Measurements from ENCODE around the gene SPAG16. TPM values are rescaled to one million over a fixed set of nuclear protein-coding genes. Genes with fewer than 3 reads are reported as not detected.

Gene SPAG16
- total RNA-seq, 1 experiment from 2014 or later = 21.5 TPM

DNA sequence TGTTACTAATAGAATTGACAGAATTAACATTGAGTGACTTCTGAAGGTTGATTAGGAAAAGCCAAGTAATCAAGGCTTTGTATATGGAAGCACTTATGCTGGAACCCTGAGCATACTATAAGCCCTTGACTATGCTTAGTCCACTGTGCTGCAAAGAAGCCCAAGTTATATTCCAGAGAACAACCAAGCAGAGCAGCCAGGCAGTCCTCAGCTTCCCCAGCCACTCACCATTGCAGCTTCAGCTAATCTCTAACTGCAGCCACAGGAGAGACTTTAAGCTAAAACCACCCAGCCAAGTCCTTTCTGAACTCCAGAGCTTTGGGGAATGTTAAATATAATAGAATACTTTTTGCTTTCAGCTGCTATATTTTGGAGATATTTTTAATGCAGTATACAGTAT, 962.2 kb downstream of the SPAG16 start:
- H3K36me3 ChIP-seq (ENCODE audit: control insufficient read depth, insufficient read depth, low read length) = no peaks in the 10 kb centered on the region

DNA sequence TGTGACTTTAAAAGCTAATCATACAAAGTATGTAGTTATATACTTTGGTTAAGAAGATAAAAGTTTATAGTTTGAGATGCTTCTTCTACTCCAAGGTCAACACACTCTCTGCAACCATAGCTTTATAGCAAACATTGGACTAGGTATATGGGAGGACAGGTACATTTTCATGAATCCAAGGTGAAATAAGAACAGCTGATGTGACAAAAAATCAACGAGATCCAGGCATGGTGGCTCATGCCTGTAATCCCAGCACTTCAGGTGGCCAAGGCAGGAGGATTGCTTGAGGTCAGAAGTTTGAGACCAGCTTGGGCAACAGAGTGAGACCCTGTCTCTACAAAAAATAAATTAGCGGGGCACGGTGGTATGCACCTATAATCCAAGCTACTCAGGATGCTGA, 963.3 kb downstream of the SPAG16 start:
- H3K9me3 Mint-ChIP-seq (ENCODE audit: unreplicated experiment) = no peaks in the 10 kb centered on the region
- BruUV-seq (replicated peaks) = no TSS peak
- DNase-seq = no peak
- H3K4me1 Mint-ChIP-seq (ENCODE audit: low read depth, unreplicated experiment) = no peaks in the 10 kb centered on the region
- no peaks in the 10 kb centered on the region for H3K27me3 Mint-ChIP-seq (ENCODE audit: insufficient read depth, unreplicated experiment)
- no peaks in the 10 kb centered on the region for H3K36me3 Mint-ChIP-seq (ENCODE audit: insufficient read depth, unreplicated experiment)
- TF ChIP-seq, protein P1, sequence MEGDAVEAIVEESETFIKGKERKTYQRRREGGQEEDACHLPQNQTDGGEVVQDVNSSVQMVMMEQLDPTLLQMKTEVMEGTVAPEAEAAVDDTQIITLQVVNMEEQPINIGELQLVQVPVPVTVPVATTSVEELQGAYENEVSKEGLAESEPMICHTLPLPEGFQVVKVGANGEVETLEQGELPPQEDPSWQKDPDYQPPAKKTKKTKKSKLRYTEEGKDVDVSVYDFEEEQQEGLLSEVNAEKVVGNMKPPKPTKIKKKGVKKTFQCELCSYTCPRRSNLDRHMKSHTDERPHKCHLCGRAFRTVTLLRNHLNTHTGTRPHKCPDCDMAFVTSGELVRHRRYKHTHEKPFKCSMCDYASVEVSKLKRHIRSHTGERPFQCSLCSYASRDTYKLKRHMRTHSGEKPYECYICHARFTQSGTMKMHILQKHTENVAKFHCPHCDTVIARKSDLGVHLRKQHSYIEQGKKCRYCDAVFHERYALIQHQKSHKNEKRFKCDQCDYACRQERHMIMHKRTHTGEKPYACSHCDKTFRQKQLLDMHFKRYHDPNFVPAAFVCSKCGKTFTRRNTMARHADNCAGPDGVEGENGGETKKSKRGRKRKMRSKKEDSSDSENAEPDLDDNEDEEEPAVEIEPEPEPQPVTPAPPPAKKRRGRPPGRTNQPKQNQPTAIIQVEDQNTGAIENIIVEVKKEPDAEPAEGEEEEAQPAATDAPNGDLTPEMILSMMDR (IDR thresholded peaks at IDR 0.05; ENCODE audit: insufficient read depth in 1 of 2, low read depth in 1 of 2, low read length in 1 of 2, severe bottlenecking in 1 of 2, unreplicated experiment in 1 of 2) = no peak
- Histone ChIP-seq H3K4me1 (no peaks in the 10 kb centered on the region), H3K27me3 (replicated peaks; ENCODE audit: control insufficient read depth, insufficient read depth, low read length) (no peaks in the 10 kb centered on the region), H3K4me3 (ENCODE audit: low read depth, low read length) (no peak overlapping the region), H3K36me3 (ENCODE audit: control insufficient read depth, insufficient read depth, low read length) (no peaks in the 10 kb centered on the region), H3K9me3 (no peaks in the 10 kb centered on the region)
- intact Hi-C loops (cut with micrococcal nuclease; ENCODE audit: unreplicated experiment) = no loop called here
- no peak overlapping the region for H3K4me3 Mint-ChIP-seq (ENCODE audit: unreplicated experiment)
- ChIA-PET CTCF (no interaction called here), POLR2A (no interaction called here)
- H3K27ac Mint-ChIP-seq (ENCODE audit: unreplicated experiment) = no peak overlapping the region

More for the DNA sequence above, 962.2 kb downstream of the SPAG16 start:
- Histone ChIP-seq H3K4me3 (ENCODE audit: low read depth, low read length) (no peak overlapping the region), H3K27me3 (replicated peaks; ENCODE audit: control insufficient read depth, insufficient read depth, low read length) (no peaks in the 10 kb centered on the region), H3K4me1 (no peaks in the 10 kb centered on the region), H3K9me3 (no peaks in the 10 kb centered on the region)
- Mint-ChIP-seq H3K4me1 (ENCODE audit: low read depth, unreplicated experiment) (no peaks in the 10 kb centered on the region), H3K4me3 (ENCODE audit: unreplicated experiment) (no peak overlapping the region), H3K27ac (ENCODE audit: unreplicated experiment) (no peak overlapping the region), H3K9me3 (ENCODE audit: unreplicated experiment) (no peaks in the 10 kb centered on the region), H3K36me3 (ENCODE audit: insufficient read depth, unreplicated experiment) (no peaks in the 10 kb centered on the region), H3K27me3 (ENCODE audit: insufficient read depth, unreplicated experiment) (no peaks in the 10 kb centered on the region)
- ChIA-PET CTCF (no interaction called here), POLR2A (no interaction called here)
- intact Hi-C loops (cut with micrococcal nuclease; ENCODE audit: unreplicated experiment) = no loop called here
- BruUV-seq (replicated peaks) = no TSS peak
- no peak for DNase-seq
- TF ChIP-seq, protein P1 (IDR thresholded peaks at IDR 0.05; ENCODE audit: insufficient read depth in 1 of 2, low read depth in 1 of 2, low read length in 1 of 2, severe bottlenecking in 1 of 2, unreplicated experiment in 1 of 2) = no peak

DNA sequence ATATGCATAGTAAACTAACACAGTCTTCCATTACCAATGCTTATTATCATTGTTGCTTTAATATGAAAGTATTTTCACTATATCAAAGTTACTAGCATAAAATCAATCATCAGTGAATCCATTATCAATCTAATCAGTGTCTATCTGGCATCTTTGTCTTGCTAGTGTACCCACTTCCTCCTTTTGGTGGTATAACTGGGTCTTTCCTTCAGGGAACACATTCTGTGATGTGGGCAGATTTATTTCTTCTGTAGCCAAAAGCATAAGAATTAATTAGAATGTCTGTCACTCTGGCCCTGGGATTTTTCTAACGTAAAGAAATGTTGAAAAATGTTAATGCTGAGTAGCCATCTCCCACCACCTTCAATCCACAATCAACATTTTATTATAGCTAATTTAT, 970.8 kb downstream of the SPAG16 start:
- no peaks in the 10 kb centered on the region for H3K27me3 ChIP-seq (replicated peaks; ENCODE audit: control insufficient read depth, insufficient read depth, low read length)
- POLR2A ChIA-PET = no interaction called here
- no peak overlapping the region for H3K27ac Mint-ChIP-seq (ENCODE audit: unreplicated experiment)
- peaks cover 6% of the 10 kb centered on the region for H3K4me1 Mint-ChIP-seq (ENCODE audit: low read depth, unreplicated experiment)
- no peak overlapping the region for H3K4me3 Mint-ChIP-seq (ENCODE audit: unreplicated experiment)
- H3K4me3 ChIP-seq (ENCODE audit: low read depth, low read length) = no peak overlapping the region
- no peaks in the 10 kb centered on the region for H3K4me1 ChIP-seq
- H3K36me3 Mint-ChIP-seq (ENCODE audit: insufficient read depth, unreplicated experiment) = no peaks in the 10 kb centered on the region
- intact Hi-C loops (cut with micrococcal nuclease; ENCODE audit: unreplicated experiment) = no loop called here
- no peaks in the 10 kb centered on the region for H3K27me3 Mint-ChIP-seq (ENCODE audit: insufficient read depth, unreplicated experiment)
- no peaks in the 10 kb centered on the region for H3K9me3 Mint-ChIP-seq (ENCODE audit: unreplicated experiment)
- no TSS peak for BruUV-seq (replicated peaks)
- TF ChIP-seq, protein P1 (IDR thresholded peaks at IDR 0.05; ENCODE audit: insufficient read depth in 1 of 2, low read depth in 1 of 2, low read length in 1 of 2, severe bottlenecking in 1 of 2, unreplicated experiment in 1 of 2) = no peak
- no peaks in the 10 kb centered on the region for H3K36me3 ChIP-seq (ENCODE audit: control insufficient read depth, insufficient read depth, low read length)
- no peak for DNase-seq
- CTCF ChIA-PET = no interaction called here
- no peaks in the 10 kb centered on the region for H3K9me3 ChIP-seq
